ENCODE measurements around the gene EIF3D.

GRCh38 chr22:36510384-36510783 is 18.6 kb downstream of the EIF3D start:
- TF ChIP-seq POLR2A (IDR thresholded peaks at IDR 0.05; ENCODE audit: borderline replicate concordance, extremely low read depth, insufficient read depth, insufficient read length): no peak
- no peak for TF ChIP-seq CTCF (IDR thresholded peaks at IDR 0.05 in 2 of 3, conservative IDR thresholded peaks at IDR 0.05 in 1 of 3; ENCODE audit: borderline replicate concordance in 1 of 3, insufficient read depth in 1 of 3, low read depth in 2 of 3, low read length in 2 of 3)

Measured in HCT116 (cell line).